Measurements from ENCODE around the gene SCAP. TPM values are rescaled to one million over a fixed set of nuclear protein-coding genes. Genes with fewer than 3 reads are reported as not detected.

Gene SCAP
- total RNA-seq, 1 donor from 2014 or later = 79.6 TPM

GRCh38 chr3:47407896-47408838, 67.6 kb downstream of the SCAP start:
- intact Hi-C loops (cut with micrococcal nuclease) = no loop called here
- Mint-ChIP-seq H3K27ac (no peak overlapping the region), H3K27me3 (ENCODE audit: low read depth) (no peaks in the 10 kb centered on the region), H3K4me3 (ENCODE audit: low read depth) (no peak overlapping the region), H3K4me1 (ENCODE audit: low read depth) (peaks cover 1% of the 10 kb centered on the region), H3K9me3 (no peaks in the 10 kb centered on the region), H3K36me3 (ENCODE audit: low read depth) (peaks cover 18% of the 10 kb centered on the region)
- DNase-seq (ENCODE audit: low spot score) = no peak

GRCh38 chr3:47407237-47407636, 68.5 kb downstream of the SCAP start:
- H3K9me3 Mint-ChIP-seq = no peaks in the 10 kb centered on the region
- peaks cover 1% of the 10 kb centered on the region for H3K4me1 Mint-ChIP-seq (ENCODE audit: low read depth)
- DNase-seq (ENCODE audit: low spot score) = no peak
- H3K27me3 Mint-ChIP-seq (ENCODE audit: low read depth) = no peaks in the 10 kb centered on the region
- intact Hi-C loops (cut with micrococcal nuclease) = no loop called here
- no peak overlapping the region for H3K4me3 Mint-ChIP-seq (ENCODE audit: low read depth)
- H3K27ac Mint-ChIP-seq = no peak overlapping the region
- H3K36me3 Mint-ChIP-seq (ENCODE audit: low read depth) = peaks cover 15% of the 10 kb centered on the region

- H3K36me3 Mint-ChIP-seq (ENCODE audit: low read depth) = peaks cover 13% of the 10 kb centered on the region
- peaks cover 1% of the 10 kb centered on the region for H3K4me1 Mint-ChIP-seq (ENCODE audit: low read depth)
- intact Hi-C loops (cut with micrococcal nuclease) = no loop called here
Observed at GRCh38 chr3:47406762-47407149, 69.0 kb downstream of the SCAP start.

GRCh38 chr3:47405820-47406761, 69.7 kb downstream of the SCAP start:
- Mint-ChIP-seq H3K4me3 (ENCODE audit: low read depth) (no peak overlapping the region), H3K36me3 (ENCODE audit: low read depth) (peaks cover 7% of the 10 kb centered on the region), H3K27ac (no peak overlapping the region), H3K27me3 (ENCODE audit: low read depth) (no peaks in the 10 kb centered on the region), H3K4me1 (ENCODE audit: low read depth) (peaks cover 1% of the 10 kb centered on the region), H3K9me3 (no peaks in the 10 kb centered on the region)
- intact Hi-C loops (cut with micrococcal nuclease) = no loop called here
- DNase-seq (ENCODE audit: low spot score) = no peak

More at GRCh38 chr3:47406762-47407149, 69.0 kb downstream of the SCAP start:
- Mint-ChIP-seq H3K4me3 (ENCODE audit: low read depth) (no peak overlapping the region), H3K27me3 (ENCODE audit: low read depth) (no peaks in the 10 kb centered on the region), H3K27ac (no peak overlapping the region), H3K9me3 (no peaks in the 10 kb centered on the region)
- DNase-seq (ENCODE audit: low spot score) = no peak

GRCh38 chr3:47404955-47405790, 70.6 kb downstream of the SCAP start:
- no peaks in the 10 kb centered on the region for H3K9me3 Mint-ChIP-seq
- H3K27me3 Mint-ChIP-seq (ENCODE audit: low read depth) = no peaks in the 10 kb centered on the region
- intact Hi-C loops (cut with micrococcal nuclease) = no loop called here
- no peak overlapping the region for H3K4me3 Mint-ChIP-seq (ENCODE audit: low read depth)
- H3K36me3 Mint-ChIP-seq (ENCODE audit: low read depth) = peaks cover 7% of the 10 kb centered on the region
- DNase-seq (ENCODE audit: low spot score) = no peak
- peaks cover 1% of the 10 kb centered on the region for H3K4me1 Mint-ChIP-seq (ENCODE audit: low read depth)
- no peak overlapping the region for H3K27ac Mint-ChIP-seq

GRCh38 chr3:47404431-47404876, 71.3 kb downstream of the SCAP start:
- no peak overlapping the region for H3K4me3 Mint-ChIP-seq (ENCODE audit: low read depth)
- no peak for DNase-seq (ENCODE audit: low spot score)
- no peaks in the 10 kb centered on the region for H3K27me3 Mint-ChIP-seq (ENCODE audit: low read depth)
- H3K4me1 Mint-ChIP-seq (ENCODE audit: low read depth) = peaks cover 1% of the 10 kb centered on the region
- no peak overlapping the region for H3K27ac Mint-ChIP-seq
- intact Hi-C loops (cut with micrococcal nuclease) = no loop called here
- H3K36me3 Mint-ChIP-seq (ENCODE audit: low read depth) = peaks cover 7% of the 10 kb centered on the region
- H3K9me3 Mint-ChIP-seq = no peaks in the 10 kb centered on the region

GRCh38 chr3:47399531-47400270, 76.0 kb downstream of the SCAP start:
- Mint-ChIP-seq H3K9me3 (no peaks in the 10 kb centered on the region), H3K36me3 (ENCODE audit: low read depth) (peaks cover 13% of the 10 kb centered on the region), H3K4me1 (ENCODE audit: low read depth) (peaks cover 7% of the 10 kb centered on the region), H3K4me3 (ENCODE audit: low read depth) (no peak overlapping the region), H3K27me3 (ENCODE audit: low read depth) (no peaks in the 10 kb centered on the region), H3K27ac (no peak overlapping the region)
- intact Hi-C loops (cut with micrococcal nuclease) = no loop called here
- DNase-seq (ENCODE audit: low spot score) = no peak

- H3K36me3 Mint-ChIP-seq (ENCODE audit: low read depth) = peaks cover 13% of the 10 kb centered on the region
- no peak for DNase-seq (ENCODE audit: low spot score)
- no peak overlapping the region for H3K4me3 Mint-ChIP-seq (ENCODE audit: low read depth)
- no peak overlapping the region for H3K27ac Mint-ChIP-seq
- intact Hi-C loops (cut with micrococcal nuclease) = no loop called here
- no peaks in the 10 kb centered on the region for H3K9me3 Mint-ChIP-seq
- peaks cover 7% of the 10 kb centered on the region for H3K4me1 Mint-ChIP-seq (ENCODE audit: low read depth)
- no peaks in the 10 kb centered on the region for H3K27me3 Mint-ChIP-seq (ENCODE audit: low read depth)
Observed at GRCh38 chr3:47399016-47399415, 76.7 kb downstream of the SCAP start.

- H3K9me3 Mint-ChIP-seq = no peaks in the 10 kb centered on the region
- H3K27me3 Mint-ChIP-seq (ENCODE audit: low read depth) = no peaks in the 10 kb centered on the region
Observed at GRCh38 chr3:47398228-47398627, 77.5 kb downstream of the SCAP start.

GRCh38 chr3:47394881-47395280, 80.9 kb downstream of the SCAP start:
- no peak for DNase-seq (ENCODE audit: low spot score)
- intact Hi-C loops (cut with micrococcal nuclease) = no loop called here
- peaks cover 7% of the 10 kb centered on the region for H3K4me1 Mint-ChIP-seq (ENCODE audit: low read depth)
- no peaks in the 10 kb centered on the region for H3K27me3 Mint-ChIP-seq (ENCODE audit: low read depth)
- H3K36me3 Mint-ChIP-seq (ENCODE audit: low read depth) = peaks cover 13% of the 10 kb centered on the region
- no peak overlapping the region for H3K4me3 Mint-ChIP-seq (ENCODE audit: low read depth)
- H3K9me3 Mint-ChIP-seq = no peaks in the 10 kb centered on the region
- no peak overlapping the region for H3K27ac Mint-ChIP-seq

More at GRCh38 chr3:47398228-47398627, 77.5 kb downstream of the SCAP start:
- Mint-ChIP-seq H3K4me3 (ENCODE audit: low read depth) (no peak overlapping the region), H3K4me1 (ENCODE audit: low read depth) (peaks cover 7% of the 10 kb centered on the region), H3K27ac (no peak overlapping the region), H3K36me3 (ENCODE audit: low read depth) (peaks cover 13% of the 10 kb centered on the region)
- intact Hi-C loops (cut with micrococcal nuclease) = no loop called here
- no peak for DNase-seq (ENCODE audit: low spot score)

GRCh38 chr3:47394140-47394870, 81.4 kb downstream of the SCAP start:
- intact Hi-C loops (cut with micrococcal nuclease) = no loop called here
- Mint-ChIP-seq H3K36me3 (ENCODE audit: low read depth) (peaks cover 11% of the 10 kb centered on the region), H3K27me3 (ENCODE audit: low read depth) (no peaks in the 10 kb centered on the region), H3K27ac (no peak overlapping the region), H3K4me1 (ENCODE audit: low read depth) (peaks cover 7% of the 10 kb centered on the region), H3K4me3 (ENCODE audit: low read depth) (no peak overlapping the region), H3K9me3 (no peaks in the 10 kb centered on the region)
- DNase-seq (ENCODE audit: low spot score) = no peak

All from activated T-helper 2 cell treated with anti-CD3 and anti-CD28 coated beads, Interferon-gamma antibody, Interleukin-2, Interleukin-4, amounts not matched to agents 10 μg/mL and 5 μg/mL and 100 μg/mL, durations not matched to agents 14 hours and 24 hours and 36 hours (primary cell).